Parathyroid adenoma (tissue), 2 donors: ENCODE data around the gene TAS2R39.
"Not testable (repeated sequence)": the region's sequence is repeated elsewhere in the genome, so short reads cannot be mapped to it uniquely, and the experiment has no call there.

ENCODE experiments used
- H2AFZ ChIP-seq: fragments of 300-600 bp; sonication (generic); one replicate; pipeline ENCODE4 v1.7.0; 2017; ENCODE audit warnings: antibody characterized with exemption, mild to moderate bottlenecking
- H3K27ac ChIP-seq: fragments of 300-600 bp; sonication (generic); one replicate; pipeline ENCODE4 v1.7.0; 2017
- H3K27me3 ChIP-seq: fragments of 300-600 bp; sonication (generic); one replicate; pipeline ENCODE4 v1.7.0; 2017; ENCODE audit warnings: low read length; ENCODE audit not compliant: control insufficient read depth, insufficient read depth
- H3K36me3 ChIP-seq: fragments of 300-600 bp; sonication (generic); one replicate; pipeline ENCODE4 v1.7.0; 2017; ENCODE audit warnings: low read length; ENCODE audit not compliant: control insufficient read depth, insufficient read depth
- H3K4me1 ChIP-seq: fragments of 300-600 bp; sonication (generic); one replicate; pipeline ENCODE4 v1.7.0; 2017; ENCODE audit warnings: control low read depth
- H3K4me2 ChIP-seq: fragments of 300-600 bp; sonication (generic); one replicate; pipeline ENCODE4 v1.7.0; 2017; ENCODE audit warnings: low read length
- H3K4me3 ChIP-seq: fragments of 300-600 bp; sonication (generic); one replicate; pipeline ENCODE4 v1.7.0; 2017; ENCODE audit warnings: low read depth, low read length
- H3K79me2 ChIP-seq: fragments of 300-600 bp; sonication (generic); one replicate; pipeline ENCODE4 v1.7.0; 2017; ENCODE audit warnings: control low read depth
- H3K9ac ChIP-seq: fragments of 300-600 bp; sonication (generic); one replicate; pipeline ENCODE4 v1.7.0; 2017; ENCODE audit warnings: mild to moderate bottlenecking
- H3K9me3 ChIP-seq: fragments of 300-600 bp; sonication (generic); one replicate; pipeline ENCODE4 v1.7.0; 2017; ENCODE audit warnings: low read length; ENCODE audit not compliant: control insufficient read depth
- CTCF ChIP-seq: fragments of 300-600 bp; sonication (generic); IDR thresholded peaks from one replicate; pipeline ENCODE4 v1.7.0; 2017; ENCODE audit warnings: antibody characterized with exemption, mild to moderate bottlenecking
- donor health status: primary hyperparathyroidism.

TAS2R39 gene

DNA sequence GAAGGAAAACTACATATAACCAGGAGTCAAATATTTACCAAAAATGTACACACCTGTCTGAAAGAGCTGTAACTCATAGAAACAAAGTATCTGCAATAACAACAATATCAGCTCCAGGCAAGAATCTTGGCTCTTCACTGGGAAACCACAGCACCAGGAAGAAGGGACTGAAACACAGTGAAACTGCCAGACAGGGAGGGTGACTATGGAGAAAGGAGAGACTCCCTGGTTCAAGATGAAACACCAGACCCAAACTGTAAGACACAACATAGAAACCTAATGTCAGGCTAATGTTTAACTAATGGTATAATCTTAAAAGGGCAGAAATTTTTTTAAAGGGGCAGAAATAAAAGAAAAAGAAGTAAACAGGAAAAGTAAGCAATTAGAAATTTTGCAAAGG, 11.5 kb upstream of the TAS2R39 start:
- Histone ChIP-seq H3K27me3 (no peaks in the 10 kb centered on the region), H3K4me3 (peak overlapping the region; percentile 33), H2AFZ (no peak overlapping the region), H3K36me3 (no peaks in the 10 kb centered on the region), H3K27ac (no peak overlapping the region), H3K4me1 (no peaks in the 10 kb centered on the region), H3K9ac (no peak overlapping the region), H3K9me3 (no peaks in the 10 kb centered on the region), H3K79me2 (no peaks in the 10 kb centered on the region), H3K4me2 (no peak overlapping the region)
- TF ChIP-seq CTCF, result no peak

DNA sequence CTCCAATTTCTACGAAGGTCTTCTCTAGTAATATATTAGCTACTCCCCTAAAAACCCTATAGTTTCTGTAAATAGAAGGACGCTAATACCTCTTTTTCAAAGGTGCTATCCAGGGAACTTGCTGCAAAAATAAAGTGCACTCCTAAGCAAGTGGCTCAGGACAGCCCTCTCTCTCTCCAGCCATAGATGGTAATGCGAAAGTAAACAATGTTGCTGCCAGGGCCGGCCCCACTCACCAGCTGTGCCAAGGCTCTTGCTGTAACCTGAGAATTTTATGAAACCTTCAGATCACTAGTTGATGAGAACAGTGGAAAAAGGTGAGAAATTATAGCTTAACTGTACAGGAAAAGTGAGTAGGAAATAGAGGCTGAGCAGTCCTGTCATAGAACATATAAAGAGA, 10.9 kb upstream of the TAS2R39 start:
- Histone ChIP-seq H3K9me3 (no peaks in the 10 kb centered on the region), H3K9ac (no peak overlapping the region), H3K4me3 (peak overlapping the region; percentile 33), H3K27ac (no peak overlapping the region), H3K36me3 (no peaks in the 10 kb centered on the region), H3K4me1 (no peaks in the 10 kb centered on the region), H3K27me3 (no peaks in the 10 kb centered on the region), H3K79me2 (no peaks in the 10 kb centered on the region), H3K4me2 (peak overlapping the region; percentile 29), H2AFZ (peak overlapping the region; percentile 33)
- no peak for TF ChIP-seq CTCF

DNA sequence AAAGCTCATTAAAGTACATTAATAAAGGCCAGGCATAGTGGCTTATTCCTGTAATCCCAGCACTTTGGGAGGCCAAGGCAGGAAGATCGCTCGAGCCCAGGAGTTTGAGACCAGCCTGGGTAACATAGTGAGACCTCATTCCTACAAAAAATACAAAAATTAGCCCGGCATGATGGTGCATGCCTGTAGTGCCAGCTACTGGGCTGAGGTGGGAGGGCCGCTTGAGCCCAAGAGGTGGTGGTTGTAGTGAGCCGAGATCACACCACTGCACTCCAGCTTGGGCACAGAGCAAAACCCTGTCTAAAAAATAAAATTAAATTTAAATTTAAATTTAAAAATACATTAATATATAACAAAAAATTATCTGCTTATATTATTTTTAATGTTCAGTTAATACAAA, 7.1 kb upstream of the TAS2R39 start:
- H3K4me1 ChIP-seq, result no peaks in the 10 kb centered on the region
- no peaks in the 10 kb centered on the region for H3K9me3 ChIP-seq
- H3K27me3 ChIP-seq, result no peaks in the 10 kb centered on the region

DNA sequence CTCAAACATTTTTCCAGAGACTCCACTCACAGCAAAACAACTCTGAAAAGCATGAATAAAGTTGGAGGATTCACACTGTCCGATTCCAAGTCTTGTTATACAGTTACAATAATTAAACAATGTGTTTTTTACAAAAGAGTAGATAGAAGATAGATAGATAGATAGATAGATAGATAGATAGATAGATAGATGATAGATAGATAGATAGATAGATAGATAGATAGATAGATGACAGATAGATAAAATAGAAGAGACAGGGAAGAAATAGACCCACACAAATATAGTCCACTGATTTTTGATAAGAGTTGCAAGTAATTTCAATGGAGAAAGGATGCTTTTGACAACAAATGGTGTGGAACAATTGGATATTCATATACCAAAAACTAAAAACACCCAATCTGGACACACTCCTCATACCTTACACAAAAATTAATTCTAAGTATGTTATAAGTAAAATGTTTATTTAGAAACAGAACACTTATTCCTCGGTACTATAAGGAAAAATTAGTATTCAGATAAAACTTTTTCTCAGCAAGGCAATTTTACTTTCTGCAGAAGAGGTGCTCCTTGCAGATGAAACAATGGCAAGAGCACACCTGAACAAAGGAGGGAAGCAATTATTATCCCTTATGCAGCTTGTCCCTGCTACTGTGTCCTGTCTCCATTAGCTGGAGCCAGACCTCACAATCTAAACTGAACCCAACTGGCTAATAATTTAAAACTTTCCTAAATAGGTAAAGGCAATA, 5.7 kb upstream of the TAS2R39 start:
- Histone ChIP-seq H2AFZ (no peak overlapping the region), H3K4me2 (no peak overlapping the region), H3K4me3 (no peak overlapping the region), H3K36me3 (no peaks in the 10 kb centered on the region), H3K4me1 (no peaks in the 10 kb centered on the region), H3K9ac (no peak overlapping the region), H3K27me3 (no peaks in the 10 kb centered on the region), H3K9me3 (no peaks in the 10 kb centered on the region), H3K79me2 (no peaks in the 10 kb centered on the region), H3K27ac (no peak overlapping the region)
- no peak for TF ChIP-seq CTCF

More for the DNA sequence above, 7.1 kb upstream of the TAS2R39 start:
- no peaks in the 10 kb centered on the region for H3K36me3 ChIP-seq
- H3K4me2 ChIP-seq, result no peak overlapping the region
- H3K4me3 ChIP-seq, result no peak overlapping the region
- H3K27ac ChIP-seq, result no peak overlapping the region
- no peaks in the 10 kb centered on the region for H3K79me2 ChIP-seq
- H3K9ac ChIP-seq, result no peak overlapping the region
- no peak for TF ChIP-seq CTCF
- H2AFZ ChIP-seq, result no peak overlapping the region

DNA sequence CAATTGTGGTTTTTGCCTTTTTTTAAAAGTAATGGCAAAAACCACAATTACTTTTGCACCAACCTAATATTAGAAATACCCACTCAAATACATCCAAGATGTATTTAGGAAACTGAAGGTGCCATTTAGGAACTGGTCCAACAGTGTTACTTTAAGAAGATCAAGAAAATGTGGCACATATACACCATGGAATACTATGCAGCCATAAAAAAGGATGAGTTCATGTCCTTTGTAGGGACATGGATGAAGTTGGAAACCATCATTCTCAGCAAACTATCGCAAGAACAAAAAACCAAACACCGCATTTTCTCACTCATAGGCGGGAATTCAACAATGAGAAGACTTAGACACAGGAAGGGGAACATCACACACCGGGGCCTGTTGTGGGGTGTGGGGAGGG, 2.4 kb upstream of the TAS2R39 start:
- H2AFZ ChIP-seq, H3K27me3 ChIP-seq, H3K4me3 ChIP-seq, H3K9me3 ChIP-seq, H3K9ac ChIP-seq, H3K79me2 ChIP-seq, H3K36me3 ChIP-seq, H3K27ac ChIP-seq, H3K4me1 ChIP-seq, H3K4me2 ChIP-seq: not testable (repeated sequence)
